ENCODE data around the gene SYNGR3.
A peak's percentile ranks its signal among the peaks of the same experiment; 100 is the strongest.
"Not testable (repeated sequence)": the region's sequence is repeated elsewhere in the genome, so short reads cannot be mapped to it uniquely, and the experiment has no call there.

The SYNGR3 gene

DNA sequence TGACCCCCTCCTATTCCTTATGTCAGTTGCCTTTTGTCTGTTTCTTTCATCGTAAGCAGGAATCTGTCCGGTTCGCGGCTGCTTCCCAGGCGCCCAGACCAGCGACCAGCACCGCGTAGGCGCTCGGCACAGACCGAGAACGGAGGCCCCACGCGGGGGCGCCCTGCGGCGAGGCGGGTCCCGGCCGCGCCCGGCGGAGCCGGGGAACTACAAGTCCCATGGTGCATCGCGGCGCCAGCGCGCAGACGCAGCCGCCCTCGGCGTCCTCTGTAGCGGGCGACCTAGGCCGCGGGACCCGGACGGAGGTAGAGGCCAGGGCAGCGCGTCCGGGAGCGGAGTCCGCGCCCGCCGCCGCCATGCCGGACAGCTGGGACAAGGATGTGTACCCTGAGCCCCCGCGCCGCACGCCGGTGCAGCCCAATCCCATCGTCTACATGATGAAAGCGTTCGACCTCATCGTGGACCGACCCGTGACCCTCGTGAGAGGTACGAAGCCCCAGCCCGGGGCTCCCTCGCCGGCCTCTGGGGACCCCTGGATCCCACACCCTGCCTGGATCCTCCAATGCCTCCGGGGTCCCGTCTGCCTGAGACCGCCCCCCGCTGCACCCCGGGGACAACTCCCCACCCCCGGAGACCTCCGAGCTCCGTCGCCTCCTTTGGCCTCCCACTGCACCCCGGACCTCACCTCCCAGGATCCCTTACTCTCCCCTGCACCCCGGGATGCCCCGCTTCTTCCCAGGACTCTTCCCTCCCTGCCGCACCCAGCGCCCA, 30.3 kb upstream of the SYNGR3 start, which contains the start of gene NDUFB10:
Gene NDUFB10, plus strand, starts transcription at position 270 of the 771 bp plus-strand sequence. Its CDS starts 87 bp downstream, at position 357.
- peak; percentile 86 to 95 for DNase-seq

DNA sequence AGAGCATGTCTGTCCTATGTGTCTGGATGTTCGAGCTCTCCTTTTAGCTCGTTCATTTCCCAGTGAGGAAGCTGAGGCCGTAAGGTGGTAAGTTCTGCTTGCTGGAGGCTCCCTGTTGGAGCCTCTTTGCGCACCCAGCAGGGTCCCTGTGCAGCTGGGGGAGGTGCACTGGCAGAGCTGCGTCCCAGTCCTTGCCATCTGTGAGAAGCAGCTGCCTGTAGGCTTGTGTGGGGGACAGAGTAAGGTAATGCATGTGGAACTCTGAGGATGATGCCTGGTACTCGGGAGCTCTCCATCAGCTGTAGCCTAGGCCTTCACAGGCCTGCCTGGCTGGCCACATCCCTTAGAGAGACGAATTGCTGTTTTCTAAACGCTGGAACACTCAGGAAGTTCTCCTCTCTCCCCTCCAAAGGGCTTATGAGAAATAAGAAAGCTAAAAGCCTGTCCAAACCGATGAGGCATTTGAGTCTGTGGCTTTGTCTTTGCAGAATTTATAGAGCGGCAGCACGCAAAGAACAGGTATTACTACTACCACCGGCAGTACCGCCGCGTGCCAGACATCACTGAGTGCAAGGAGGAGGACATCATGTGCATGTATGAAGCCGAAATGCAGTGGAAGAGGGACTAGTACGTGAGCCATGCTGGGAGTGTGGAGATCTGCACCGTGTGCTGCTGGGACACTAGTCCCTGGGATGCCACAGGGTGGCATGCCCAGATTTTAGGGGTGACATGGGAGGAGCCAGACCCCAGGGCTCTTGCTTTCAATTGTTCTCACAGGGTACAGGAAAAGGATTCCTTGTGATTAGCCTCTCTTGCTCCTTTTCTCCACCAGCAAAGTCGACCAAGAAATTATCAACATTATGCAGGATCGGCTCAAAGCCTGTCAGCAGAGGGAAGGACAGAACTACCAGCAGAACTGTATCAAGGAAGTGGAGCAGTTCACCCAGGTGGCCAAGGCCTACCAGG, 28.8 kb upstream of the SYNGR3 start:
- DNase-seq: no peak

DNA sequence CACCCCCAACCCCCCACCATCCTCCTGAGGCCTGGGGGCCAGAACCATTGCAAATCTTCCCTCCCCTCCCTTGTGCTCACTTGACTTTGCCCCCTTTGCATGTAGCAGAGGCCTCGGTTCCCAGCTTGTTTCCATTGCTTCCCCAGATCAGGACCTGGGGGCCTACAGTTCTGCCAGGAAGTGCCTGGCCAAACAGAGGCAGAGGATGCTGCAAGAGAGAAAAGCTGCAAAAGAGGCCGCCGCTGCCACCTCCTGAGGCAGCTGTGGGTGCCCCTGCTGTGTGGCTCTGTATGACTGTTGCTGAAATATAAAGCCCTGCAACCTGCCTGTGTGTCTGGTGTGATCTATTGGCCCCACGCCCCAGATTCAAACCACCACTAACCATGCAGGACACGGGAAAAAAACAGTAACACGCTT, 28.1 kb upstream of the SYNGR3 start:
- DNase-seq: no peak

DNA sequence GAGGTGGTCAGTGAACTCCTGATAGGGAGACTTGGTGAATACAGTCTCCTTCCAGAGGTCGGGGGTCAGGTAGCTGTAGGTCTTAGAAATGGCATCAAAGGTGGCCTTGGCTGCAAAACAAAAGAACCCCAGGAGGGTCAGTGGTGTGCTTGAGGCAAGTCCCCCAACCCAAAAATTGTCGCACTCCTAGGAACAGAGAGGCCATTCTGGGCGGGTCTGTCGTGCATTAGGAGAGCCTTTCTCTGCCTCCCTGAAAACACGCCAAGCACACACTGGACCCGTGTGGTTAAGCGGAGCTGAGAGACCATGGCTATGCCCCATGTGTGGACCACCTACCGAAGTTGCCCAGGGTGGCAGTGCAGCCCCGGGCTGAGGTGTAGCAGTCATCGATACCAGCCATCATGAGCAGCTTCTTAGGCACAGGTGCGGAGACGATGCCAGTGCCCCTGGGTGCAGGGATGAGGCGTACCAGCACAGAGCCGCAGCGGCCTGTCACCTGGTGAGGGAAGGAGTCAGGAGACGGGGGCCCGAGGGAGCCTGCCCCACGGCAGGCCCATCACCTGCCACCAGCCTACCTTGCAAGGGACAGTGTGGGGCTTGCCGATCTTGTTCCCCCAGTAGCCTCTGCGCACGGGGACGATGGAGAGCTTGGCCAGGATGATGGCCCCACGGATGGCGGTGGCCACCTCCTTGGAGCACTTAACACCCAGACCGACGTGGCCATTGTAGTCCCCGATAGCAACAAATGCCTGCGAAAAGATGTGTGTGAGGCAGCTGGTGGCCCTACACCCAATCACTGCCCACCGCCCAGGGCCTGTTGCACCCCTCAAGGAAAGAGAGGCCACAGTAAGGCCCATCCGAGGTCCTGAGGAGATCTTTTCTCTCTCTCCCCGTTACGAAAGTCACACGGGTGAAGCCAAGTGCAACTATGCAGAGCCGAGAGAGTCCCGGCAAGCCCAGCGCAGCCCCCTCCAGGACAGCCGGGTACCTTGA, 27.3 kb upstream of the SYNGR3 start:
- DNase-seq: not testable (repeated sequence)

DNA sequence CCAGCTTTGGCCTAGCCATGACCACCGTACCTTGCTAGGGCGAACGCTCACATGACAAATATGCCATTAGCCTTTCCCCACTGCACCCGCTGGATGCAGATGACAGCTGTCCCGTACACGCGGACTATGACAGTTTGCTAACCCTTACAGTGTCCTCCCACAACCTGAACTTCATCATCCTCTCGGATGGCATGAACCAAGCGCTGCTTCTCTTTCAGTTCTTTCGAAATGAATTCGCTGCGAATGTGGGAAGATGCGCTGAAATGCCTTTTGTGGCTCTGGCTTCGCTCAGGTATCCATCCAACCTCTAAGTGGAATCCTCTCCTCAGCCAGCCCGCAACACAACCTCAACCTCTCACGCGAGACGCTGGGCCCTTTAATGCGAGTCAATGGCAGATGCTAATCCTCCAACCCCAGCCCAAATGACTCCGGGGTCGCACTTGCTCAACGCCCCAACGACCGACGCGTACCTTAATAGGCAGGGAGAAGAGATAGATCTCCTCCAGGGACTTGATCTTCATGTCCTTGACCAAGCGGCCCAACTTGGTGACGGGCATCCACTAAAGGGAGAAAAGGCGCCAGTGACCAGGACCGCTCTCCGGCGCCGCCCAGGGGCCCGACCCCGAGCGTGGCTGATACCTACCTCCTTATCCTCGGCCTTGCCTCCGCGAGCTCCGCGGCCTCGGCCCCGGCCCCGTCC, 25.8 kb upstream of the SYNGR3 start:
- DNase-seq: peak; percentile 17 to 44

DNA sequence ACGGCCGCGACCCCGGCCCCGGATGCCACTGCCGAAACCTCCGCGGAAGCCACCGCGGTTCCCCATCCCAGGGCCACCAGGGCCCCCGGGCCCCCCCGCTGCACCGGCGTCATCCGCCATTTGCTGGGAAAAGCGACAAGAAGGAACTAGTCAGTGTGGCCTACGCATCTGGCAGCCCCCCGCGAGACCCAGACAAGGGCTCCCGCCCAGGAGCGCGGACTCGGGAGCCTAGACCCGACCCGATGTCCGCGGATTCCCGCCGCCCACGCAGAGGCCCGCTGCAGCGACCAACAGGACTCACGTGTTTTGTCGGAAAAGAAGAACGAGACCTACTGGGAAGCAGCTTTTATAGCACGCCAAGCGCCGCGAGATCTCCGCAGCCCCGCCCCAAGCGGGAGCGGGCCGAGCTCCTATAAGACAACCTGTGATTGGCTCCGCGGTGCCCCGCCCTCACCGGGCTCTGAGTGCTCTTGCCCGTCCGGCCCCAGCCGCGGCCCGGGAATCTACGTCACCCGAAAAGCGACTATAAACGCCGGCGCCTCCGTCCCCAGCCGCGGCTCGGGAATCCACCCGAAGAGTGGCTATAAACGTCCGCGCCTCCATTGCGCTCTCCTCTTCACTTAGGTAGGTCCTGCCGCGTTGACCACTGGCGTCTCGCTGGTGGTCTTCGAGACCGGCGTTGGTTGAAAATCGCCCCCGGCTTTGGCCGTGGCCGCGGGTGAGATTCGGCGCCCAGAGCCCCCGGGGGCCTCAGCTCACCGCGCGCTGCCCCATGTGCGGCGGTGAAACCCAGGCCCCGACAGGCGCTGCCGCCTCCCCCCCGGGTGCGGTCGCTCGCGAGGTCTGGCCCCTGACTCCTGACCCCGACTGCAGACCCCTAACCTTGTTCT, 25.0 kb upstream of the SYNGR3 start, which contains the start of gene RPS2:
Gene RPS2, minus strand, starts transcription at position 321 of the 890 bp plus-strand sequence. Its CDS starts 201 bp downstream, at position 120.
- DNase-seq: peak; percentile 98 to 100

DNA sequence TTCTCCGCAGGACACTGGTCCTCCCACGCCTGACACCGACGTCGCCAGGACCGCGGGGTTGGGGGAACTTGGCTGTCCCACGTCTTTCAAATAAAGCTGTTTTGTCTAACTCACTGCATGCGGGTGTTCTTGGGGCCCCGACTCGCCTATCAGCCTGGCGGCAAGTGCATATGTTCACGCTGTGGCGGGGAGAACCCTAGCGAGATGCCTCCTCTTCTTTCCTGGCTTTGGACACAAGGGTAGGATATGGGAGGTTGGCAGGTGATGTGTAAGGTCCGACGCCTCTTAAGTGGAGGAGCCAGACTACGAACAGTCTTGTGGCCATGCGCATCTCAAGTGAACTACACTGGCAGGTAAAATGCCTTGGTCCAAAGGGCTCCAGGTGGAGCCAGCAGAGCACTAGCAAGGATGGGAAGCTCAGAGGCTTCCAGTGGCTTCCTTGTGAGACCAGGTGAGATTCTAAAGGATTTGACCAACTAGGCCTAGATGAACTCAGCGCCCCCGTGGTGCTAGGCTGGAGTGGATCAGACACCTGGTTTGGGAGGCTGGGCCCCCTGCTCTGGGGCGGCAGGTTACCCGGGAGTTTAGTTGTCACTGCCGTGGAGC, 24.3 kb upstream of the SYNGR3 start:
- no peak for DNase-seq

DNA sequence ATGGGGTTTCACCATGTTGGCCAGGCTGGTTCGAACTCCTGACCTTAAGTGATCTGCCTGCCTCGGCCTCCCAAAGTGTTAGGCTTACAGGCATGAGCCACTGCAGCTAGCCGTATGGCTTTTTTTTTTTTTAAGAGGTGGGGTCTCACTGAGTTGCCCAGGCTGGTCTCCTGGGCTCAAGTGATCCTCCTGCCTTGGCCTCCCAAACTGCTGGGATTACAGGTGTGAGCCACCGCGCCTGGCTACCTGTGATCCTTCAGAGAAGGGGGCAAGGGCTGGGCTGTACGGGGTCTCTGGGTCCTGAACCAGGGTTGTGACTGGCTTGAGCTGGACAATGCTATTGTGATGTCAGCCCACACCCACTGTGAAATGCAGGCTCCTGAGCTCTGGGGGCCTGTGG, 23.3 kb upstream of the SYNGR3 start, which contains the start of gene RNF151:
Gene RNF151, plus strand, starts transcription at position 397 of the 400 bp plus-strand sequence. CDS start 26 bp downstream, outside the sequence.
- no peak for DNase-seq

DNA sequence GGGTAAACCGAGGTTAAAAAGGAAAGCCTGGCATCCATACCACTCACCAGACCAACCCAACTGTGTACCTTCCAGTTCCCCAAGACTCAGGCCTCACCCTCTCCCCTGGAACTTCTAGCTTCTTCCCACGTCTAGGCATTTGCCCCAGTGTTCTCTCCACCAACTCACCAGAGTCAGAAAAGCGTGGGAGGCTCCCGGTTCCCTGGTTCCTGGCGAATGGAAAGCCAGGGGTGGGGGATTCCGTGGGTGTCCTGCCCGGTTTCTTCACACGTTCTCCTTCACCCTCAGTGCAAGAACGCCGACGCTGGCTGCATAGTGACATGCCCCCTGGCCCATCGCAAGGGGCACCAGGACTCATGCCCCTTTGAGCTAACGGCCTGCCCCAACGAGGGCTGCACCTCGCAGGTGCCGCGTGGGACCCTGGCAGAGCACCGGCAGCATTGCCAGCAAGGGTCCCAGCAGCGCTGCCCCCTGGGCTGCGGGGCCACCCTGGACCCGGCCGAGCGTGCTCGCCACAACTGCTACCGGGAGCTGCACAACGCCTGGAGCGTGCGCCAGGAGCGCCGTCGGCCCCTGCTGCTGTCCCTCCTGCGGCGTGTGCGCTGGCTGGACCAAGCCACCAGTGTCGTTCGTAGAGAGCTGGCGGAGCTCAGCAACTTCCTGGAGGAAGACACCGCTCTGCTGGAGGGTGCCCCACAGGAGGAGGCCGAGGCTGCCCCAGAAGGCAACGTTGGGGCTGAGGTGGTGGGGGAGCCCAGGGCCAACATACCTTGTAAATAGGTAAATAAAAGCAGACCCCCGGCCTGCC, 21.4 kb upstream of the SYNGR3 start:
- DNase-seq: peak in 1 of 2 donors; percentile 38

DNA sequence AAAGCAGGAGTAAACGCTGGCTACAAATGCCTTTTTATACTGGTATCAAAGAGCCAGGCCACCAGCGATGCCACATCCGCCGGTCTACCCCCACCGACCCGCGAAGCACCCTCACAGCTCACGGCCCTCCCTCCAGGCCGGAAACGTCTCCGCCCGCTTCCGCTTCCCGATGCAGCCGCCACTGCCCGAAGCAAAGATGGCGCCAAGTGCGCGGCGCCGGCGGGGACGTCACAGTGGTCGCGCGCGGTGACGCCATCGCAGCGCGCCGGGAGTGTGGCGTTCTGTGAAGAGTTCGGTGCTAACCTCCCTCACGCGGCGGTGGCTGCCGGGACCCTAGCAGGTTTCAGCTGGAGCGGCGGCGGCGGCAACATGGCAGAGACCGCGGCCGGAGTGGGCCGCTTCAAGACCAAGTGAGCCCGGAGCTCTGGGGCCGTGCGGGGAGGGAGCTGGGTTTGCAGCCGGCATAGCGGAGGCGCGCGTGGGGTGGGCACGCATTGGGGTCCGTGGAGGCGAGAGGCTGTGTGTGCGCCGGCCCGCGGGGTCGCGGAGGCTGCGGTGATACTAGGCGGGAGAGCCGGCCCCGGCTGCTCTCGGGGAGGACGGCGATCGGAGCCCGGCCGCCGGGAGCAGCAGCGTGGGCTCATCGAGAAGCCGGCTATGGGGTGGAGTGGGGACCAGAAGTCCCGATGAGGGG, 17.8 kb upstream of the SYNGR3 start, which contains the start of gene TBL3:
Gene TBL3, plus strand, starts transcription at position 258 of the 694 bp plus-strand sequence. Its CDS starts 112 bp downstream, at position 370.
- peak; percentile 85 to 96 for DNase-seq

DNA sequence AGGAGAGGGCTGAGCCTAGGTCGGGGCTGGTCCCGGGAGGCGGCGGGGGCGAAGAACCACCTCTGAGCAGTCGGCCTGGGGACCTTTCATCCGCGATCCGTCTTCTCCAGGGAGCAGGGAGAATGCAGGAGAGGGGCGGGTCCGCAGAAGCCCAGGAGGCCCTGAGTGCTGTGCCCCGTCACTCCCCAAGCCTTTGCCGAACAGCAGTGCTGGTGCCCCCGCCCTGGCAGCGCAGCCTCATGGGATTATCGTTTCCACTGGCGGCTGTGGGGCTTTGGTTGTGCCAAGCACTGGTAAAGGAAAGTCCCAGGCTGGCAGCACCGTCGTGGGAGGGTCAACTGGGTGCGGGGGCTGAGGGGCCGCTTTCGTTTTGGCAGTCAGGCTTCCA, 17.3 kb upstream of the SYNGR3 start:
- peak; percentile 22 to 56 for DNase-seq

DNA sequence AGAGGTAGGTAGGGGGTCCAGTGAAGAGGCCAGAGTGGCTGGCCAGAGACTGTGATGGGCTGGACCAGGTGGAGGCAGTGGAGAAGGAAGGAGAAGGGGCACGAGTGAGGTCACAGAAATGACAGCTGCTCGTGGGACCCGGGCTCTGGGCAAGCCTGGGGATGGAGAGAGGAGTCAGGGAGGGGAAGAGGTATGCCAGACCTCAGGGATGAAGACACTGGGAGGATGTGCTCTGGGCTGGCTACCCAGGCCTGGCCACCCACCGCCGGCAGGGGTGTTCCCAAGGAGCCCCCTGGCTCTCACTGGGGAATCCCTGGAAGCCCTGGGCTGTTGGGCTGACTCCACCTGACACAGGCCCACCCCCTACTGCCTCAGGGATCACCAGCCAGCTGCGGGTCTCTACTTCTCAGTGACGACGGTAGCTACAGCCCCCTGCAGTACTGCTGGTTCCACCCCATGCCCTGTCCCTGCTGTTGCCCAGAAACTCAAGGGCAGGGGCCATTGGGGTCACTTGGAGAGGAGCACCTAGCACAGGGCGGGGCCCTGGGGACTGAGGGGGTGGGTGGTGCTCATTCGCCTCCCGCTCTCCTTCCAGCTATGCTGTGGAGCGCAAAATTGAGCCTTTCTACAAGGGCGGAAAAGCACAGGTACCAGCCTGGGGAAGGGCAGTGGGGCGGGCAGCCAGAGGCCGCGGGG, 16.2 kb upstream of the SYNGR3 start:
- DNase-seq: no peak

DNA sequence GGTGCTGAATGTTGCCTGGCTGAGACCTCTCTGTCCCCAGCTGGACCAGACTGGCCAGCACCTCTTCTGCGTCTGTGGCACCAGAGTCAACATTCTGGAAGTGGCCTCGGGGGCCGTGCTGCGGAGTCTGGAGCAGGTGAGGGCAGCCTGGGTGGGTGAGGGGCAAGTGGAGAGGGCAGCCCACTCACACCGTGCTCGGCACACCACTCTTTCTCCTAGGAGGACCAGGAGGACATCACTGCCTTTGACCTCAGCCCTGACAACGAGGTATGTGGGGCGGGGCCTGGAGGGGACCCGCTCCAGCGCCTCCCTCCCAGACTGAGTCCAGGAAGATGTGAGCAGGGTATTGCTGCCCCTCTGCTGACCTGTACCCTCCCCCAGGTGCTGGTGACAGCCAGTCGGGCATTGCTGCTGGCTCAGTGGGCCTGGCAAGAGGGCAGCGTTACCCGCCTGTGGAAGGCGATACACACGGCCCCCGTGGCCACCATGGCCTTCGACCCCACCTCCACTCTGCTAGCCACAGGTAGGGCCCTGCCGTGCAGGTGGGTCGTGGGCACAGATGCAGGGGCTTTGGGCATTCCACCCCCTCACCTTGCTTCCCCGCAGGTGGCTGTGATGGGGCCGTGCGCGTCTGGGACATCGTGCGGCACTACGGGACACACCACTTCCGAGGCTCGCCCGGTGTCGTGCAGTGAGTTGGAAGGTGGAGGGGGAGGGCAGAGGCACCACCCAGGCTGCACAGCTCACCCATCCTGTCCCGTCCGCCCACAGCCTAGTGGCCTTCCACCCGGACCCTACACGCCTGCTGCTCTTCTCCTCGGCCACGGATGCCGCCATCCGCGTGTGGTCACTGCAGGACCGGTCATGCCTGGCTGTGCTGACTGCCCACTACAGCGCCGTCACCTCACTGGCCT, 15.4 kb upstream of the SYNGR3 start:
- DNase-seq: no peak

DNA sequence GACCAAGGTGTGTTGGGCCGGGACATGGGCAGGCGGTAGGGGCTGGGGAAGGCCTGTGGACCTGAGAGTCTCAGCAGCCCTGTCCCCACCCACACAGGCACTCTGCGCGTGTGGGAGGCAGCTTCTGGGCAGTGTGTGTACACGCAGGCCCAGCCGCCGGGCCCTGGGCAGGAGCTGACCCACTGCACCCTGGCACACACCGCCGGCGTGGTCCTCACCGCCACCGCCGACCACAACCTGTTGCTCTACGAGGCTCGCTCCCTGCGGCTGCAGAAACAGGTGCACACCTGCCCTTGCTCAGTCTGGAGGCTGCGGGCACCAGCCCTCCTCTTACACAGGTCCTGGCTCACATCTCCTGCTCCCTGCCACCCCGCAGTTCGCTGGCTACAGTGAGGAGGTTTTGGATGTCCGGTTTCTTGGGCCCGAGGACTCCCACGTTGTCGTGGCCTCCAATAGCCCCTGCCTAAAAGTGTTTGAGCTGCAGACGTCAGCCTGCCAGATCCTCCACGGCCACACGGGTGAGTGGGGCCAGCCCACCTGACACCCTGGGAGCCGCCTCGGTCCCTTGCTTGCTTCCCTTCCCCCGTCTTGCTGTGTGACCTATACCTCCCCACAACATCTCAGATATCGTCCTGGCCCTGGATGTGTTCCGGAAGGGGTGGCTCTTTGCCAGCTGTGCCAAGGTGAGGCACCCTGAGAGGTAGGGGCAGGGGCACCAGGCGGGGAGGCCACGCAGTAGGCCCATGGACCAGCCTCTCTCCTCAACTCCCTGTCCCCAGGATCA, 14.1 kb upstream of the SYNGR3 start:
- DNase-seq: no peak

DNA sequence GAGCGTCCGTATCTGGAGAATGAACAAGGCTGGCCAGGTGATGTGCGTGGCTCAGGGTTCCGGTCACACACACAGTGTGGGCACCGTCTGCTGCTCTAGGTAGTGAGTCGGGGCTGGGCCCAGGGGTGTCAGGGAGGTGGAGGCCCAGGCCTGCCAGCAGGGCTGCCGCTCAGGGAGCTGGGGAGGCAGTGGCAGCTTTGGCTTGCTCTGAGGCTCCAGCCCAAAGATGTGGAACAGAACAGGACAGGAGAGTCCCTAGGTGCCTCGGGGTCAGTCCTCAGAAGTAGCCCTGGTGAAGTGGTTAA, 13.6 kb upstream of the SYNGR3 start:
- DNase-seq: no peak

Data from inflammatory macrophage treated with lipopolysaccharide for 1 hour (primary cell).